Stomach smooth muscle (tissue), 2 donors: ENCODE results near the gene VGF.
"Not testable (repeated sequence)": the region's sequence is repeated elsewhere in the genome, so short reads cannot be mapped to it uniquely, and the experiment has no call there.

Source experiments
- H3K27ac ChIP-seq: one replicate; pipeline ENCODE4 v1.7.0; 2013; ENCODE audit warnings: mild to moderate bottlenecking, low read length, inconsistent platforms
- H3K27me3 ChIP-seq, 2 donors: one replicate each; pipeline ENCODE4 v1.7.0; 2013; ENCODE audit warnings: low read length in 2 of 2; ENCODE audit not compliant: insufficient read depth in 2 of 2, control insufficient read depth in 1 of 2
- H3K36me3 ChIP-seq, 2 donors: one replicate each; pipeline ENCODE4 v1.7.0; 2013; ENCODE audit warnings: low read length in 2 of 2; ENCODE audit not compliant: control insufficient read depth in 2 of 2, insufficient read depth in 2 of 2
- H3K4me1 ChIP-seq: one replicate; pipeline ENCODE4 v1.7.0; 2013; ENCODE audit warnings: low read length; ENCODE audit not compliant: control insufficient read depth, insufficient read depth
- H3K4me3 ChIP-seq, 2 donors: one replicate each; pipeline ENCODE4 v1.7.0; 2013; ENCODE audit warnings: low read length in 2 of 2
- H3K9ac ChIP-seq, 2 donors: one replicate each; pipeline ENCODE4 v1.7.0; 2013; ENCODE audit warnings: low read length in 2 of 2, mild to moderate bottlenecking in 1 of 2
- H3K9me3 ChIP-seq, 2 donors: one replicate each; pipeline ENCODE4 v1.7.0; 2013; ENCODE audit warnings: low read length in 2 of 2; ENCODE audit not compliant: control insufficient read depth in 2 of 2
- donor health status: healthy.
- donor health status: Pancreatic carcinoma.

Gene VGF

DNA sequence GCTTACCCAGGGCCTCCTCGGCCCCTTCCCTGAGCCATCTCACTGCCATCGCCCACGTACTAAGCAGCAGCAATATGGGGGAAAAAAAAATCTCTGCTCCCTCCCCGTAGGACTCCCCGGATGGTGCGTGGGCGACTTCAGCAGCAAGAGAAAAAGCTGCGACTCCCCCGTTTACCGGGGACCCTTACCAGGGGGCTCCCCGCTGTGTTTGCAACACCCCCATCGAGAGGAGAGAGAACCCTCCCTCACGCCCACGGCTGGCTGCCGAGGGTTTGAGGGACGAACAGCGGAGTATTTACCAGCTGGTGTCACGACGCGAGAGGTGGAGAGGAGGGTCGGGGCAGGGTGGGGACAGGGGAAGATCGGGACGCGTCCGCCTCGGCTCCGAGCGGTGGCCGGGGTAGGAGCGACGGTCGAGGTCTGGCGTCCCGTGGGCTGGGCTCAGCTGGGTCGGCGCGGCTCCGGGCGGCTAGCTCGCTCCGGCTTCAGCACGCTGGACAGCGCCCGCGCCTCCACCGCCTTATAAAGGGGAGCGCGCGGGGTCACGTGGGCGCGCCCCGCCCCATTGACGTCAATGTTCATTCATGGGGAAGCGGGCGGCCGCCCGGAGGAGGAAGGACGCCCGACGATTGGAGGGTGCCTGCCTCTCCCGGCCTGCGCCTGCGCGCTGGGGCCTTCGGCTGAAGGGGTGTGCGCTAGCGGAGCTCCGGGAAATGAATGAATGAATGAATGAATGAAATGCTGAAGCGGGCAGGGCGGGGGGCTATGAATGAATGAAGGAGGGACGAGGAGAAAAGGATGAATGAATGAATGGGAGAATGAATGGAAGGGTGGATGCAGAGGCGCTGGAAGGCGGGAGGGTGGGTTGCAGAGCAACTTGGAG, at the start of gene VGF:
TSS of gene VGF (minus strand) at position 495 of the 883 bp plus-strand sequence. CDS start 726 bp downstream, outside the sequence.
- Histone ChIP-seq H3K9ac (no peak within 1 kb of the TSS), H3K4me1 (peaks cover 42% of the 10 kb centered on the region), H3K4me3 (peak within 1 kb of the TSS; percentile 17 to 49), H3K27ac (no peak within 1 kb of the TSS), H3K36me3 (peaks cover under 1 to 2% of the 10 kb centered on the region in 2 donors), H3K27me3 (peaks cover 69 to 83% of the 10 kb centered on the region in 2 donors), H3K9me3 (no peaks in the 10 kb centered on the region)

DNA sequence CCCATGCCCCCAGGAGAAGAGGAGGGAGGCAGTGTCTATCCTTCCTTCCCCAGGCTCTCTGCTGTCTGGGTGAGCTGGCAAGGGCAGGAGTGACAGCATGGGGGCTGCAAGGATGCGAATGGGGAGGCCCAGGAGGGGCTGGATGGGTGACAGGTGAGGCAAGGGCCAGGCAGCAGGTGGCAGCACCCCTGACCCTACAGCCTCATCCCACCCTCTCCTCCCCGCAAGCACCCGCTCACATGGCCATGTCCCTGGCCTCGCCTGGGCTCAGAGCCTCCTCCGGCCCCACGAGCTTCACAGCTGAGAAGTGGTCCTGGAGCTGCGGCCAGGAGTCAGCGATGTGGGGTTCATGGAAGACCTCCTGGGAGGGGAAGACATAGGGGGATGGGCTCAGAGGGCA, 46.6 kb upstream of the VGF start:
- no peaks in the 10 kb centered on the region for H3K9me3 ChIP-seq
- H3K4me3 ChIP-seq = no peak overlapping the region
- peaks cover 17% of the 10 kb centered on the region for H3K4me1 ChIP-seq
- no peak overlapping the region for H3K9ac ChIP-seq
- peaks cover 7 to 28% of the 10 kb centered on the region in 2 donors for H3K36me3 ChIP-seq
- no peaks in the 10 kb centered on the region for H3K27me3 ChIP-seq
- no peak overlapping the region for H3K27ac ChIP-seq

DNA sequence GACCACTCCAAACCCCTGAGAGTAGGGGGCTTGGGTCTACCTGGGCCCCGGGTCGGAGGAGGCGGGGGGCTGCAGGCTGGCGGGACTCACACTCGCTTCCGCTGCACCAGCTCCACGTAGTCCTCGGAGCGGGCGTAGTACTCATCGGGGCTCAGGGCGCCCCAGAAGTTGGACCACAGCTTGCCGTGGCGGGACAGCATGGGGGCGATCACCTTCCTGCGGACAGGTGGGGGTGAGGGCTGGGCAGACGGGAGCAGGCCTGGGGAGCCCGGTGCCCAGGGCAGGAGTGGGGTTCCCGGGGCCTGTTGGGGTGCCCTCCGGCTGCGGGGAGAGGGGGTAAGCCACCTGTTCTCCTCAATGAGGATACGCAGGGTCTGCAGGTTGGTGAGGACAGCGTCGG, 46.1 kb upstream of the VGF start:
- H3K9ac ChIP-seq = no peak overlapping the region
- no peaks in the 10 kb centered on the region for H3K9me3 ChIP-seq
- no peak overlapping the region for H3K4me3 ChIP-seq
- no peaks in the 10 kb centered on the region for H3K27me3 ChIP-seq
- no peak overlapping the region for H3K27ac ChIP-seq
- peaks cover 7 to 31% of the 10 kb centered on the region in 2 donors for H3K36me3 ChIP-seq
- H3K4me1 ChIP-seq = peaks cover 12% of the 10 kb centered on the region

DNA sequence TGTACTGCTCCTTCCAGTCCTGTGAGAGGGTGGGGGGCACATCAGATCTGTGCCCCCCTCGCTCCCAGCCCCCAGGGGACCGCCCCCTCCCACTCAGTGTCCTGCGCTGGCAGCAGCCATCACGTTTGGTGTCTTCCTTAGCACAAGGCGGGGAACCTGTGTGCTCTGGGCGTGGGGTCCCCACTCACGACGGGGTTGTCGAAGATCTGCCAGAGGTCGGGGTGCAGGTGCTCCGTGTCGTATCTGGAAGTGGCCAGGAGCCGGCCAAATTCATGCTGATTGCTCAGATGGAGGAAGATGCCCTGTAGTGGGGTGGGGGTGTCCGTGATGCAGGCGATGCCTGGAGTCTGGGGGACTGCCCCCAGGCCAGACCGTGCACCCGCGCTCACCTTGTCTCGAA, 44.8 kb upstream of the VGF start:
- Histone ChIP-seq H3K4me1 (peaks cover 3% of the 10 kb centered on the region), H3K27ac (no peak overlapping the region), H3K9ac (no peak overlapping the region), H3K27me3 (no peaks in the 10 kb centered on the region), H3K36me3 (peaks cover 7 to 34% of the 10 kb centered on the region in 2 donors), H3K4me3 (no peak overlapping the region), H3K9me3 (no peaks in the 10 kb centered on the region)

DNA sequence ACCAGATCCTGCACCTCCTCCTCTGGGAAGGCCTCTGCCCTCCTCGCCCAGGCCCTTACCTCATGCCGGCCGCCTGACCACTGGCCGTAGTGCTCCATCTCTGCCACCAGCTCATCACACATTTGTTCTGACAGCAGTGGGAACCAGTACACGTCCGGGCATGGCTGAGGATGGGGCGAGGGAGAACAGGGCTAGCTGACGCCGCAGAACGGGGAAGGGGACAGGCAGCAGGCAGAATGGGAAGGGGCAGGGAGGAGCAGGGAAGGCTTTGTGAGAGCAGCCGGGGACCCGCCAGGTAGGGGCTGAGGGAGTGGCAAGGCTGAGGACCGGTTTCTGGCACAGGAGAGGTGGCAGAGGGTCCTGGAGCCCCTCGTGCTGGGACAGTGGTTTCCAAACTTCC, 43.4 kb upstream of the VGF start:
- Histone ChIP-seq H3K4me3 (no peak overlapping the region), H3K36me3 (peaks cover 7 to 31% of the 10 kb centered on the region in 2 donors), H3K27me3 (no peaks in the 10 kb centered on the region), H3K9me3 (no peaks in the 10 kb centered on the region), H3K4me1 (no peaks in the 10 kb centered on the region), H3K27ac (no peak overlapping the region), H3K9ac (no peak overlapping the region)

DNA sequence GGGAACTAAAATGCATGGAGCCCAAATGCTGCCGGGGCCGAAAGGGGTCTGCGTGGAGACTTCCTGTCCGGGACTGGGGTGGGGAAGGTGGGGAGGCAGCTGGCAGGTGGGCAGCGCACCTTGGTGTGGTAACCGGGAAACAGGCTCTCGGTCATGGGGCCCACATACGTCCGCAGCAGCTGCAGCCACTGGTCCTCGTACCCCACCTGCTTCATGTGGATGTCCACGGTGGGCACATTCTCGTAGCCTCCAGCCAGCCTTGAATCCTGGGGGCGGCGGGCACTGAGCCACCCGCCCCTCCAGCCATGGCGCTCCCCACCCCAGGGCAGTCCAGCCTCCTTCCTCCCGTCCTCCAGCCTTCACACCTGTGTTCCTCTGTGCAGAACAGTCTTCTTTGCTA, 42.1 kb upstream of the VGF start:
- Histone ChIP-seq H3K27me3 (peaks cover 5 to 7% of the 10 kb centered on the region in 2 donors), H3K4me1 (peaks cover under 1% of the 10 kb centered on the region), H3K4me3 (no peak overlapping the region), H3K36me3 (peaks cover 7 to 29% of the 10 kb centered on the region in 2 donors), H3K9ac (no peak overlapping the region), H3K9me3 (no peaks in the 10 kb centered on the region), H3K27ac (no peak overlapping the region)

DNA sequence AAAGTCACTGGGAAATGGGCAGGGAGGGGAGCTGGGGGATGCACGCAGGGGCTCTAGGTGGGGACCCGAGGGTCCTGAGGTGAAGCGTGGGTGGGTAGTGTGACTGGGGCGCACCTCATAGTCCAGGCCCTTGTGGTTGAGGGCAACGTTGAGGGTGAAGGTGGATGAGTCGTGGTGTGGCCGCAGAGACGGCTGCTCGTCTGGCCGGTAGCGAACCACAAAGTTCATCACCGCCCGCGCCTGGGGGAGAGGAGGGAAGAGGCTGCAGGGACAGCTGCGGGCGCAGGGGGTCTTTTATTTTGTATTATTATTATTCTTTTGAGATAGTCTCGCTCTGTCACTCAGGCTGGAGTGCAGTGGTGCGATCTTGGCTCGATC, 41.3 kb upstream of the VGF start:
- Histone ChIP-seq H3K27ac (no peak overlapping the region), H3K36me3 (peaks cover 5 to 24% of the 10 kb centered on the region in 2 donors), H3K4me3 (no peak overlapping the region), H3K27me3 (peaks cover 12 to 15% of the 10 kb centered on the region in 2 donors), H3K9me3 (no peaks in the 10 kb centered on the region), H3K4me1 (peaks cover 8% of the 10 kb centered on the region), H3K9ac (no peak overlapping the region)

DNA sequence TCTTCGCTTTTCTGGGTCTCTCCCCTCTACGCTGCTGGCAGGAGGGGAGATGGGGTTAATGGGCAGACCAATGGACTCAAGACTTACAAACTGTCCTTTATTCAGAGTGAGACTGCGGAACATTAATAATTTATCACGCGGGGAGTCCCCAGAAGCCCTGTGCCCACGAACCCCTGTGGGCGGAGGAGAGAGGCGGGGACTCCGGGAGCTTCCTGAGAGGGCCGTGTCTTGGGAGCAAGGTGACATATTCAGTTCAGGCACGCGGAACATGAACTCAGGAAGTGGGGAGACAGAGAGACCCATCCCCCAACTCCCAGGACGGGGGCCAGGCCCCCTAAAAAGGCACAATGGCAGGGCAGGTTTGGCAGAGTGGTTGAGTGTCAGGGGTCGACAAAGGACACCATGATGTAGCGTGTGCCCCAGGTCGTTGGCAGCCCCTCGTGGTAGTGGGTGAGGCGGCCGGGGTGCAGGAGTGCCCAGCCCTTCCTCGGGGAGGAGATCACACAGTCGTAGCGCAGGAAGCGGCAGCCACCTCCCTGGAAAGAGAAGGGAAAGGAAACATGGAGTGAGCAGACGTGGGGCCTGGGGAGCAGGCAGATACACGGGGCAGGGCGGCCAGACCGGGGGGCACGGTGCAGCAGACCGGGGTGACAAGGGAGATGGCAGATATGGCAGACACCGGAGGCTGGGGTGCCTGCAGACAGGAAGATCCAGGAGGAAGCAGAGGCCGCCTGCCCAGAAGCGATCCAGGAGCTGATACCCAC, 40.7 kb upstream of the VGF start:
- no peak overlapping the region for H3K27ac ChIP-seq
- no peaks in the 10 kb centered on the region for H3K9me3 ChIP-seq
- H3K36me3 ChIP-seq = peaks cover 0 to 22% of the 10 kb centered on the region in 2 donors
- peaks cover 13 to 17% of the 10 kb centered on the region in 2 donors for H3K27me3 ChIP-seq
- peaks cover 10% of the 10 kb centered on the region for H3K4me1 ChIP-seq
- no peak overlapping the region for H3K9ac ChIP-seq
- H3K4me3 ChIP-seq = no peak overlapping the region

DNA sequence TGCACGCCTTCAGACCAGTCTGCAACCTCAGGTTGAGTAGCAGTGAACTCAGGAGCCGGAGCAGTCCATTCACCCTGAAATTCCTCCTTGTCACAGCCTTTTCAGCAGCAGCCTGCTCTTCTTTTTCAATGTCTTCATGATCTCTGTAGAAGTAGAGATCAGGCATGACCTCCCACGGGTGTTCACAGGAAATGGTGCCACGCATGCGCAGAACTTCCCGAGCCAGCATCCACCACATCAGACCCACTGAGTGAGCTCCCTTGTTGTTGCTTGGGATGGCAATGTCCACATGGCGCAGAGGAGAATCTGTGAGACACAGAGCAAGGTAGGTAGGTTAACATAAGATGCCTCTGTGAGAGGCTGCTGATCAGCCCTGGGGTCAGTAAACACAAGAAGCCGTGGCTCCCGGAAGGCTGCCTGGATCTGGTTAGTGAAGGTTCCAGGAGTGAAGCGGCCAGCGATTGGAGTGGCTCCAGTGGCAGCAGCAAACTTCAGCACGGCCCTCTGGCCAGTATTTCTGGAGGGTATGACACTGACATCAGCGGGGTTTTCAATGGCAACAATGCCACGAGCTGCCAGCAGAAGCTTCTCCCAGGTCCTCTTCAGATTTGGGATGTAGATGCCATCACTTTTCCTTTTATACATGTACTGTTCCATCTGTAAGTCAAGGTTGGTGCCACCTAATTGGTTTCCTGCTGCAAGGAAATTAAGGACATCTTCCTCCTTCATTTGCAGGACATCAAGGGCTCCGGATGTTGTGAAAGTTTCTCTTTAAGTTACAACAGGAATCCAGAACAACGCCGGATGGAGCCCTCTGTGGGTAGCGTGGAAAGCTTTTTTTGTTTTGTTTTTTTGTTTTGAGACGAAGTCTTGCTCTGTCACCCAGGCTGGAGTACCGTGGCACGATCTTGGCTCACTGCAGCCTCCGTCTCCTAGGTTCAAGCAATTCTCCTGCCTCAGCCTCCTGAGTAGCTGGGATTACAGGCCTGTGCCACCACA, 38.7 kb upstream of the VGF start:
- not testable (repeated sequence) for H3K9ac ChIP-seq, H3K4me1 ChIP-seq, H3K4me3 ChIP-seq, H3K27ac ChIP-seq, H3K9me3 ChIP-seq
- Histone ChIP-seq H3K27me3 (peaks cover 21 to 27% of the 10 kb centered on the region in 2 donors), H3K36me3 (peaks cover 0 to 14% of the 10 kb centered on the region in 2 donors)

DNA sequence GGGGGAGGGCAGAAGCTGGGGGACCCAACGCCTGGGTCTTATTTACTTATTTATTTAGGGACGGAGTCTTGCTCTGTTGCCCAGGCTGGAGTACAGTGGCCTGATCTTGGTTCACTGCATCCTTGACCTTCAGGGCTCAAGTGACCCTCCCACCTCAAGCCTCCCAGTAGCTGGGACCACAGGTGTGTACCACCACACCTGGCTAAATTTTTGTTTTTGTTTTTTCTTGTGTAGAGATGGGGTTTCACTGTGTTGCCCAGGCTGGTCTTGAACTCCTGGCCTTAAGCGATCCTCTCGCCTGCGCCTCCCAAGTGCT, 37.2 kb upstream of the VGF start:
- Histone ChIP-seq H3K4me1 (peaks cover 10% of the 10 kb centered on the region), H3K27ac (no peak overlapping the region), H3K27me3 (peaks cover 23 to 33% of the 10 kb centered on the region in 2 donors), H3K9me3 (no peaks in the 10 kb centered on the region), H3K36me3 (peaks cover 0 to 8% of the 10 kb centered on the region in 2 donors), H3K9ac (no peak overlapping the region), H3K4me3 (no peak overlapping the region)
